Measurements from ENCODE around the gene EXOC1. TPM values are rescaled to one million over a fixed set of nuclear protein-coding genes. Genes with fewer than 3 reads are reported as not detected.

EXOC1 gene
- total RNA-seq, 1 donor from 2014 or later = 29.1 TPM

DNA sequence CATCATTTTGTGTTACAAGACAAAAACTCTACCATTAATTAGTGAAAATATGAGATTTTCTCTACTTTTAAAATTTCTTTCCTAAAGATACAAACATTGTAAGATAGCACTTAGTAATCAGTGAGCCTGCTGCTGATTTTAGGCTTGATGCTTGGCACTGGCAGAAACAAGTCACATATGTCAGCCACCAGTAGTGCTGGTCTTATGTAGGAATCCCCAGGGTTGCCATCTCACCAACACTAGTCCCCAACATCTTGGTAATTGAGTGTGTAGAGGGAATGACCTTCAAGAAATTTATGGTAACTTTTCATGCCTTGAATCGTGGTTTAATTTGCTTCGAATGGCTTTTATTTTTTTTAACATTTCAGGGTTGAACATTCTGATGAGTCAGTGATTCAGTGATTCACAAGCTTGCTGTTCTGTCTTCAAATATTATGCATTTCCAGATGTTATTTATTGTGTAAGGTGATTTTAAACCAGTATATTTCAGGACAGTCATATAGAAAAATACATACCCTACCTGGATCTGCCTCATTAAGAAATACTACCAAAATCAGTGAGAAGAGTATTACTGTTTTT is 11.9 kb downstream of the EXOC1 start:
- H3K36me3 Mint-ChIP-seq (ENCODE audit: insufficient read depth) = peaks cover 11% of the 10 kb centered on the region
- H3K27me3 Mint-ChIP-seq = no peaks in the 10 kb centered on the region
- TF ChIP-seq, protein P1, sequence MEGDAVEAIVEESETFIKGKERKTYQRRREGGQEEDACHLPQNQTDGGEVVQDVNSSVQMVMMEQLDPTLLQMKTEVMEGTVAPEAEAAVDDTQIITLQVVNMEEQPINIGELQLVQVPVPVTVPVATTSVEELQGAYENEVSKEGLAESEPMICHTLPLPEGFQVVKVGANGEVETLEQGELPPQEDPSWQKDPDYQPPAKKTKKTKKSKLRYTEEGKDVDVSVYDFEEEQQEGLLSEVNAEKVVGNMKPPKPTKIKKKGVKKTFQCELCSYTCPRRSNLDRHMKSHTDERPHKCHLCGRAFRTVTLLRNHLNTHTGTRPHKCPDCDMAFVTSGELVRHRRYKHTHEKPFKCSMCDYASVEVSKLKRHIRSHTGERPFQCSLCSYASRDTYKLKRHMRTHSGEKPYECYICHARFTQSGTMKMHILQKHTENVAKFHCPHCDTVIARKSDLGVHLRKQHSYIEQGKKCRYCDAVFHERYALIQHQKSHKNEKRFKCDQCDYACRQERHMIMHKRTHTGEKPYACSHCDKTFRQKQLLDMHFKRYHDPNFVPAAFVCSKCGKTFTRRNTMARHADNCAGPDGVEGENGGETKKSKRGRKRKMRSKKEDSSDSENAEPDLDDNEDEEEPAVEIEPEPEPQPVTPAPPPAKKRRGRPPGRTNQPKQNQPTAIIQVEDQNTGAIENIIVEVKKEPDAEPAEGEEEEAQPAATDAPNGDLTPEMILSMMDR (IDR thresholded peaks at IDR 0.05; ENCODE audit: unreplicated experiment) = no peak
- H3K9me3 Mint-ChIP-seq (ENCODE audit: low read depth) = no peaks in the 10 kb centered on the region
- no peaks in the 10 kb centered on the region for H3K4me1 Mint-ChIP-seq (ENCODE audit: low read depth)
- no peak overlapping the region for H3K4me3 Mint-ChIP-seq (ENCODE audit: low read depth)
- DNase-seq (ENCODE audit: low spot score, unreplicated experiment) = no peak
- no peak overlapping the region for H3K27ac Mint-ChIP-seq

DNA sequence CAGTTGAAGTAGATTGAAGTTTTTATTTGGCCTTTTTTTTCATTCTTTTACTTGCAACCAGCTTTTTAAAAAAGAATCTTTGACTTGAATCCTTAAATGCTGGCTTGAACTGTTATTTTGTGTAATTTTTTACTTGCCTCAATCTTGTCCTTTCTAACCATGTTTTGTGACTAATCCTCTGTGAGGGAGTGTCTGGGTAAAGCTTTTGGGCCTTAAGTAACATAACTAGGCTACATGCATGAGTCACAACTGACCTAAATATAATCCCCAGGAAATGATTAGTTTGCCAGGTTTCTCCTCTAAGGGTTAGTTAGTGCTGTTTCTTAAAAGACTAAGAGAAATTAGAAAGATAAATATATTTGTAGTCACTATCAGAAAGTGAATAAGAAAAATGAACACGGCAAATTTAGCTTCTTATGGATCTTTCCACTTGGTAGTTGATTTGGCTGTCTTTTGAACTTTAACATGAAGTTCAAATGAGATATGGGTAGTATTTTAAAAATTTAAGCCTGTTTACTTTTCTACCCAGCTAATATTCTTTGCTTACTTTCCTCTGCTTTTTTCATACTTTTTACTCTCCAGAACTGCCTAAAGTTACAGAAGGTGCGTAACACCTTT is 13.0 kb downstream of the EXOC1 start:
- TF ChIP-seq, protein P1 (IDR thresholded peaks at IDR 0.05; ENCODE audit: unreplicated experiment) = no peak
- H3K4me3 Mint-ChIP-seq (ENCODE audit: low read depth) = no peak overlapping the region
- H3K9me3 Mint-ChIP-seq (ENCODE audit: low read depth) = no peaks in the 10 kb centered on the region
- H3K27me3 Mint-ChIP-seq = no peaks in the 10 kb centered on the region
- no peaks in the 10 kb centered on the region for H3K4me1 Mint-ChIP-seq (ENCODE audit: low read depth)
- DNase-seq (ENCODE audit: low spot score, unreplicated experiment) = no peak
- peaks cover 10% of the 10 kb centered on the region for H3K36me3 Mint-ChIP-seq (ENCODE audit: insufficient read depth)
- no peak overlapping the region for H3K27ac Mint-ChIP-seq

DNA sequence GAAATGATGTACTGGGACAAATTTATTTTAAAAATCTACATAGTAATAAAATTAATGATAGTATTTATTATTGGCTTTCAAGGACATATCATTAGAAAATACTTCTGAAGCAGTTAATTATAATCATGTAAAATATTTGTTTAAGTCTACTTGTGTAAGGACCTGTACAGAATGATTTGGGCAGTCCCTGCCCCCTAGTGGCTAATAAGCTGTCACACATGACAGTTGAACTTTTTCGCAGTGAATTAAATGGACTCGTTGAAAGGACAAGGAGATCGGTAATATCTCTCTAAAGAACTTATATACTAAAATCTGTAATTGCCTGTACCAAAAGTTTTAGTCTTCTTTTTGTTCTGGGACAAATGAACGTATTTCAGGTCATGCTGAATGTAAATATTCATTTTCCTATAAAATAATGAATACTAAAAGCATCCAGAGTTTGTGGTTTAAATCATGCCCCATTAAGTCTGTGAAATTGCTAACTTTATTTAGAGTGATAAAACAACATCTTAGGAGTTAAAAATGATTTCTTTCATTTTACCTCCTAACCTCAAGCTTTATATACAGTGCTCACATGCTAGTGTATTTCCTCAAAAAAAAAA is 13.6 kb downstream of the EXOC1 start:
- no peak for DNase-seq (ENCODE audit: low spot score, unreplicated experiment)
- H3K4me3 Mint-ChIP-seq (ENCODE audit: low read depth) = no peak overlapping the region
- TF ChIP-seq, protein P1 (IDR thresholded peaks at IDR 0.05; ENCODE audit: unreplicated experiment) = peak; percentile 92

DNA sequence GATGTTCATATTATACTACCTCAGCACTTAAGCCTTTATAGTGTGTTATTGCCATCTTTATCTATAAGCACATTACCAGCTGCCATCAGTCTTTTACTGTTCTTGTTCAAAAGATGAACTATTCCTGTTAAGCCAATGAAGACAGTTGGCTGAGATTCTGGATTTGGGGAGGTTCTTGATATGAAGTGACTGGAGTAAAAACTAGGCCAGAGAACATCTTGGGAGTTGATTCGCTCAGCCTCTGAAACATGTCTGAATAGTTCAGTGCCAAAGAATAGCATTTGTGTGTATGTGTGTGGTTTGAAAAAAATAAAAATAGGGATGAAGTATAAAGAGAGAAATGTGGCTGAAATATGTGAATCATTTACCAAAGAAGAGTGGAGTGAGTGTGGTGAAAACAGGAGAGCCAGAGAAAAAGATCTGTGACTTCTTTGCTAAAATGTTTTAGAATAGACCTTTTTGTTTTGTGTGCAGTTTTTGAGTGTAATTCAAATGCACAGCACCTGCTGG is 15.2 kb downstream of the EXOC1 start:
- Mint-ChIP-seq H3K36me3 (ENCODE audit: insufficient read depth) (peaks cover 8% of the 10 kb centered on the region), H3K9me3 (ENCODE audit: low read depth) (no peaks in the 10 kb centered on the region), H3K27ac (peak overlapping the region; percentile 7), H3K4me1 (ENCODE audit: low read depth) (no peaks in the 10 kb centered on the region), H3K4me3 (ENCODE audit: low read depth) (no peak overlapping the region), H3K27me3 (no peaks in the 10 kb centered on the region)
- no peak for DNase-seq (ENCODE audit: low spot score, unreplicated experiment)
- TF ChIP-seq, protein P1 (IDR thresholded peaks at IDR 0.05; ENCODE audit: unreplicated experiment) = no peak

More for the DNA sequence above, 13.6 kb downstream of the EXOC1 start:
- Mint-ChIP-seq H3K27ac (no peak overlapping the region), H3K9me3 (ENCODE audit: low read depth) (no peaks in the 10 kb centered on the region), H3K27me3 (no peaks in the 10 kb centered on the region), H3K36me3 (ENCODE audit: insufficient read depth) (peaks cover 8% of the 10 kb centered on the region), H3K4me1 (ENCODE audit: low read depth) (no peaks in the 10 kb centered on the region)

DNA sequence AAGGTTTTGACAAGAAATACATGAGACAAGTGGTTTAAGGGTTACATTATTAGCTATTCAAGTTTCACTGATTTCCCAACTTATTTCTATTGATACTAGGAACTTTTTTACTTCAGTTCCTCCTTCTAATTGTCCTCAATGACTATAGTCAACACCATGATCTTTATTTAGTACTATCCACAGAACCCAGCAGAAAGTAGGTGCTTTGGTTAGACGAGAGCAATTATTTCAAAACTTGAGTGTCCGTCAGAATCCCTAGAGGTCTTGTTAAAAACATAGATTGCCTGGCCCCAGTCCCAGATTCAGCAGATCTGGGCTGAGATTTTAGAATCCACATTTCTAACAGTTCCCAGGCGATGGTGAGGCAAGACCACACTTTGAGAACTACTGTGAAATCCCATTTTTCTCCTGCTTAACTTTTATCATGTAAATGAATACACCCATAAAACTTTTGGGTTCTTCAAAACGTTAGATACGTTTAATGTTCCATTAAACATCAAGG is 17.9 kb downstream of the EXOC1 start:
- H3K27me3 Mint-ChIP-seq = no peaks in the 10 kb centered on the region
- TF ChIP-seq, protein P1 (IDR thresholded peaks at IDR 0.05; ENCODE audit: unreplicated experiment) = no peak
- H3K4me3 Mint-ChIP-seq (ENCODE audit: low read depth) = no peak overlapping the region
- no peaks in the 10 kb centered on the region for H3K4me1 Mint-ChIP-seq (ENCODE audit: low read depth)
- no peak for DNase-seq (ENCODE audit: low spot score, unreplicated experiment)
- peaks cover 11% of the 10 kb centered on the region for H3K36me3 Mint-ChIP-seq (ENCODE audit: insufficient read depth)
- no peaks in the 10 kb centered on the region for H3K9me3 Mint-ChIP-seq (ENCODE audit: low read depth)
- no peak overlapping the region for H3K27ac Mint-ChIP-seq

Data from progenitor cell of endocrine pancreas (in vitro differentiated cells).